Left ventricle myocardium inferior (tissue), 1 donor: ENCODE measurements around the gene DSP. TPM values are rescaled to one million over a fixed set of nuclear protein-coding genes. Genes with fewer than 3 reads are reported as not detected.

Experiments
- DNase-seq: peaks from one replicate; pipeline ENCODE4 v3.0.0-alpha.2; 2020
- H3K27ac ChIP-seq: fragments of 200-600 bp; replicated peaks from 2 replicates; pipeline ENCODE4 v1.8.0; 2021
- H3K27me3 ChIP-seq: fragments of 200-600 bp; 2 replicates; pipeline ENCODE4 v1.8.0; 2021; ENCODE audit warnings: low read depth
- H3K36me3 ChIP-seq: fragments of 200-600 bp; 2 replicates; pipeline ENCODE4 v1.8.0; 2021
- H3K4me1 ChIP-seq: fragments of 200-600 bp; 2 replicates; pipeline ENCODE4 v1.8.0; 2021
- H3K4me3 ChIP-seq: fragments of 200-600 bp; 2 replicates; pipeline ENCODE4 v1.8.0; 2021; ENCODE audit warnings: mild to moderate bottlenecking, moderate library complexity
- H3K9me3 ChIP-seq: fragments of 200-600 bp; replicated peaks from 2 replicates; pipeline ENCODE4 v1.8.0; 2021
- intact Hi-C: fragments of 100-400 bp; cut with micrococcal nuclease; formaldehyde crosslinking; loops from one replicate; pipeline ENCODE4 v1.11.0; 2022
- total RNA-seq: library from RNA; stranded (reverse); fragmentation: NEBNext Ultra II Directional; extraction: Animal tissue kit (Norgen Biotek cat#: 25700); gene quantifications from one replicate; pipeline ENCODE4 v1.2.1, GENCODE V29; 2021
- TF ChIP-seq, protein P1 (sequence below): fragments of 200-600 bp; IDR thresholded peaks from 2 replicates; pipeline ENCODE4 v1.8.0; 2021; ENCODE audit warnings: antibody characterized with exemption, mild to moderate bottlenecking, borderline replicate concordance
- donor health status: DM: no; HTN: yes; CAD: no; lungs with severe emphysema.

Gene DSP
- total RNA-seq, 1 donor from 2014 or later: 322 TPM

DNA sequence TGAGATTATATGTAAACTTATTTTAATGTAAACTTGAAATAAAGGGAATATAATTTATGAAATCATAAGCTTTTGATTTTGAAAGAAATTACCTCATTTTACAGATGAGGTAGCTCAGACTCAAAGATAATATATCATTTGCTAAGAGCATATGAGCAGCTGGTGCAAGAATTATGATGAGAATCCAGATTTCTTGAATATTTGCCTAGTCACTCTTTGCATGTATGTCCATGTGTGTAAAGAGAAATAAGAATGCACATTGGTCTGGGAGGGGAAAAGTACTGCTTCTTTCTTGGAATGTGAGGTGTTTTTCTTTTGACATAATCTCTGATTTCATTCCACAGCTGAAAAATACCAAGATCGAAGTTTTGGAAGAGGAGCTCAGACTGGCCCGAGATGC lies 37.5 kb downstream of the DSP start:
- Histone ChIP-seq H3K27me3 (peaks cover 4% of the 10 kb centered on the region), H3K9me3 (no peaks in the 10 kb centered on the region), H3K4me3 (no peak overlapping the region), H3K27ac (no peak overlapping the region), H3K4me1 (no peaks in the 10 kb centered on the region), H3K36me3 (peaks cover 58% of the 10 kb centered on the region)
- no peak for DNase-seq
- TF ChIP-seq, protein P1, sequence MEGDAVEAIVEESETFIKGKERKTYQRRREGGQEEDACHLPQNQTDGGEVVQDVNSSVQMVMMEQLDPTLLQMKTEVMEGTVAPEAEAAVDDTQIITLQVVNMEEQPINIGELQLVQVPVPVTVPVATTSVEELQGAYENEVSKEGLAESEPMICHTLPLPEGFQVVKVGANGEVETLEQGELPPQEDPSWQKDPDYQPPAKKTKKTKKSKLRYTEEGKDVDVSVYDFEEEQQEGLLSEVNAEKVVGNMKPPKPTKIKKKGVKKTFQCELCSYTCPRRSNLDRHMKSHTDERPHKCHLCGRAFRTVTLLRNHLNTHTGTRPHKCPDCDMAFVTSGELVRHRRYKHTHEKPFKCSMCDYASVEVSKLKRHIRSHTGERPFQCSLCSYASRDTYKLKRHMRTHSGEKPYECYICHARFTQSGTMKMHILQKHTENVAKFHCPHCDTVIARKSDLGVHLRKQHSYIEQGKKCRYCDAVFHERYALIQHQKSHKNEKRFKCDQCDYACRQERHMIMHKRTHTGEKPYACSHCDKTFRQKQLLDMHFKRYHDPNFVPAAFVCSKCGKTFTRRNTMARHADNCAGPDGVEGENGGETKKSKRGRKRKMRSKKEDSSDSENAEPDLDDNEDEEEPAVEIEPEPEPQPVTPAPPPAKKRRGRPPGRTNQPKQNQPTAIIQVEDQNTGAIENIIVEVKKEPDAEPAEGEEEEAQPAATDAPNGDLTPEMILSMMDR: no peak
- intact Hi-C loops: no loop called here

DNA sequence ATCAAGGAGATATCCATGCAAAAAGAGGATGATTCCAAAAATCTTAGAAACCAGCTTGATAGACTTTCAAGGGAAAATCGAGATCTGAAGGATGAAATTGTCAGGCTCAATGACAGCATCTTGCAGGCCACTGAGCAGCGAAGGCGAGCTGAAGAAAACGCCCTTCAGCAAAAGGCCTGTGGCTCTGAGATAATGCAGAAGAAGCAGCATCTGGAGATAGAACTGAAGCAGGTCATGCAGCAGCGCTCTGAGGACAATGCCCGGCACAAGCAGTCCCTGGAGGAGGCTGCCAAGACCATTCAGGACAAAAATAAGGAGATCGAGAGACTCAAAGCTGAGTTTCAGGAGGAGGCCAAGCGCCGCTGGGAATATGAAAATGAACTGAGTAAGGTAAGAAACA lies 38.4 kb downstream of the DSP start:
- Histone ChIP-seq H3K9me3 (no peaks in the 10 kb centered on the region), H3K27me3 (peaks cover 4% of the 10 kb centered on the region), H3K36me3 (peaks cover 57% of the 10 kb centered on the region), H3K4me1 (no peaks in the 10 kb centered on the region), H3K27ac (no peak overlapping the region), H3K4me3 (no peak overlapping the region)
- no peak for DNase-seq
- TF ChIP-seq, protein P1: no peak
- intact Hi-C loops: no loop called here

DNA sequence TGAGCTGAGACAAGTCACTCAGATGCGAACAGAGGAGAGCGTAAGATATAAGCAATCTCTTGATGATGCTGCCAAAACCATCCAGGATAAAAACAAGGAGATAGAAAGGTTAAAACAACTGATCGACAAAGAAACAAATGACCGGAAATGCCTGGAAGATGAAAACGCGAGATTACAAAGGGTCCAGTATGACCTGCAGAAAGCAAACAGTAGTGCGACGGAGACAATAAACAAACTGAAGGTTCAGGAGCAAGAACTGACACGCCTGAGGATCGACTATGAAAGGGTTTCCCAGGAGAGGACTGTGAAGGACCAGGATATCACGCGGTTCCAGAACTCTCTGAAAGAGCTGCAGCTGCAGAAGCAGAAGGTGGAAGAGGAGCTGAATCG lies 39.1 kb downstream of the DSP start:
- H3K27me3 ChIP-seq: peaks cover 4% of the 10 kb centered on the region
- TF ChIP-seq, protein P1: no peak
- intact Hi-C loops: no loop called here
- no peak for DNase-seq
- no peaks in the 10 kb centered on the region for H3K4me1 ChIP-seq
- no peaks in the 10 kb centered on the region for H3K9me3 ChIP-seq
- no peak overlapping the region for H3K4me3 ChIP-seq
- H3K27ac ChIP-seq: no peak overlapping the region
- H3K36me3 ChIP-seq: peaks cover 56% of the 10 kb centered on the region

DNA sequence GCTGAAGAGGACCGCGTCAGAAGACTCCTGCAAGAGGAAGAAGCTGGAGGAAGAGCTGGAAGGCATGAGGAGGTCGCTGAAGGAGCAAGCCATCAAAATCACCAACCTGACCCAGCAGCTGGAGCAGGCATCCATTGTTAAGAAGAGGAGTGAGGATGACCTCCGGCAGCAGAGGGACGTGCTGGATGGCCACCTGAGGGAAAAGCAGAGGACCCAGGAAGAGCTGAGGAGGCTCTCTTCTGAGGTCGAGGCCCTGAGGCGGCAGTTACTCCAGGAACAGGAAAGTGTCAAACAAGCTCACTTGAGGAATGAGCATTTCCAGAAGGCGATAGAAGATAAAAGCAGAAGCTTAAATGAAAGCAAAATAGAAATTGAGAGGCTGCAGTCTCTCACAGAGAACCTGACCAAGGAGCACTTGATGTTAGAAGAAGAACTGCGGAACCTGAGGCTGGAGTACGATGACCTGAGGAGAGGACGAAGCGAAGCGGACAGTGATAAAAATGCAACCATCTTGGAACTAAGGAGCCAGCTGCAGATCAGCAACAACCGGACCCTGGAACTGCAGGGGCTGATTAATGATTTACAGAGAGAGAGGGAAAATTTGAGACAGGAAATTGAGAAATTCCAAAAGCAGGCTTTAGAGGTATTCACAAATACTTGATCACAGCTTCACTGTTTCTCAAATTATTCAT lies 39.6 kb downstream of the DSP start:
- Histone ChIP-seq H3K27me3 (peaks cover 4% of the 10 kb centered on the region), H3K36me3 (peaks cover 53% of the 10 kb centered on the region), H3K4me1 (no peaks in the 10 kb centered on the region), H3K27ac (no peak overlapping the region), H3K9me3 (no peaks in the 10 kb centered on the region), H3K4me3 (no peak overlapping the region)
- TF ChIP-seq, protein P1: no peak
- intact Hi-C loops: no loop called here
- DNase-seq: no peak

DNA sequence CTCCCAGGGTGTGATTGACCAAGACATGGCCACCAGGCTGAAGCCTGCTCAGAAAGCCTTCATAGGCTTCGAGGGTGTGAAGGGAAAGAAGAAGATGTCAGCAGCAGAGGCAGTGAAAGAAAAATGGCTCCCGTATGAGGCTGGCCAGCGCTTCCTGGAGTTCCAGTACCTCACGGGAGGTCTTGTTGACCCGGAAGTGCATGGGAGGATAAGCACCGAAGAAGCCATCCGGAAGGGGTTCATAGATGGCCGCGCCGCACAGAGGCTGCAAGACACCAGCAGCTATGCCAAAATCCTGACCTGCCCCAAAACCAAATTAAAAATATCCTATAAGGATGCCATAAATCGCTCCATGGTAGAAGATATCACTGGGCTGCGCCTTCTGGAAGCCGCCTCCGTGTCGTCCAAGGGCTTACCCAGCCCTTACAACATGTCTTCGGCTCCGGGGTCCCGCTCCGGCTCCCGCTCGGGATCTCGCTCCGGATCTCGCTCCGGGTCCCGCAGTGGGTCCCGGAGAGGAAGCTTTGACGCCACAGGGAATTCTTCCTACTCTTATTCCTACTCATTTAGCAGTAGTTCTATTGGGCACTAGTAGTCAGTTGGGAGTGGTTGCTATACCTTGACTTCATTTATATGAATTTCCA lies 43.9 kb downstream of the DSP start:
- Histone ChIP-seq H3K9me3 (no peaks in the 10 kb centered on the region), H3K4me3 (no peak overlapping the region), H3K27ac (no peak overlapping the region), H3K4me1 (peaks cover 12% of the 10 kb centered on the region), H3K27me3 (no peaks in the 10 kb centered on the region), H3K36me3 (peaks cover 21% of the 10 kb centered on the region)
- DNase-seq: no peak
- intact Hi-C loops: no loop called here
- TF ChIP-seq, protein P1: no peak
